PC-9 (cell line): ENCODE measurements around the gene ZDHHC14.

Experiments used
- CTCF ChIP-seq: fragments of 200-600 bp; sonication (generic); conservative IDR thresholded peaks from 2 replicates; pipeline ENCODE4 v1.6.1; 2017; ENCODE audit warnings: mixed run types, antibody characterized with exemption, mild to moderate bottlenecking, moderate library complexity
- EZH2 ChIP-seq: fragments of 200-600 bp; sonication (generic); IDR thresholded peaks from 2 replicates; pipeline ENCODE4 v1.8.0; 2017; ENCODE audit warnings: antibody characterized with exemption, low read depth

GRCh38 chr6:157610451-157610999, 229.5 kb downstream of the ZDHHC14 start:
- TF ChIP-seq CTCF (no peak), EZH2 (no peak)
